IPS DF 4.7 (cell line): ENCODE results near the gene CCL24.
"Not testable (repeated sequence)": the region's sequence is repeated elsewhere in the genome, so short reads cannot be mapped to it uniquely, and the experiment has no call there.

Experiments used
- DNase-seq: peaks from one replicate; pipeline ENCODE4 v3.0.0-alpha.2; 2013; ENCODE audit warnings: low spot score; ENCODE audit errors: extremely low read depth

The CCL24 gene

GRCh38 chr7:75819711-75820110 is 6.1 kb upstream of the CCL24 start:
- no peak for DNase-seq

GRCh38 chr7:75818472-75818871 is 4.9 kb upstream of the CCL24 start:
- no peak for DNase-seq

- DNase-seq: no peak
These were observed 3.5 kb upstream of the CCL24 start for GRCh38 chr7:75817116-75817515.

- no peak for DNase-seq
These were observed 1.9 kb upstream of the CCL24 start for GRCh38 chr7:75815418-75816064.

GRCh38 chr7:75814407-75814947 is 871 bp upstream of the CCL24 start:
- DNase-seq: no peak

GRCh38 chr7:75813084-75813483 is 522 bp downstream of the CCL24 start:
- DNase-seq: no peak

GRCh38 chr7:75811894-75812678 is 1.5 kb downstream of the CCL24 start:
- no peak for DNase-seq

- no peak for DNase-seq
These were observed 4.2 kb downstream of the CCL24 start for GRCh38 chr7:75809396-75809795.

GRCh38 chr7:75808106-75808505 is 5.5 kb downstream of the CCL24 start:
- no peak for DNase-seq

- DNase-seq: no peak
These were observed 6.2 kb downstream of the CCL24 start for GRCh38 chr7:75807452-75807851.

- DNase-seq: no peak
These were observed 6.9 kb downstream of the CCL24 start for GRCh38 chr7:75806560-75807307.

GRCh38 chr7:75804705-75805104 is 8.9 kb downstream of the CCL24 start:
- no peak for DNase-seq

- no peak for DNase-seq
These were observed 9.6 kb downstream of the CCL24 start for GRCh38 chr7:75804004-75804403.

- no peak for DNase-seq
These were observed 11.1 kb downstream of the CCL24 start for GRCh38 chr7:75802552-75802821.

GRCh38 chr7:75798770-75799169 is 14.8 kb downstream of the CCL24 start:
- DNase-seq: no peak

GRCh38 chr7:75796420-75796819 is 17.2 kb downstream of the CCL24 start:
- no peak for DNase-seq

- DNase-seq: no peak
These were observed 17.7 kb downstream of the CCL24 start for GRCh38 chr7:75795831-75796285.

- no peak for DNase-seq
These were observed 19.9 kb downstream of the CCL24 start for GRCh38 chr7:75793676-75794075.

- DNase-seq: not testable (repeated sequence)
These were observed 21.0 kb downstream of the CCL24 start for GRCh38 chr7:75792567-75792966.

- DNase-seq: no peak
These were observed 24.2 kb downstream of the CCL24 start for GRCh38 chr7:75789361-75789924.

GRCh38 chr7:75788154-75788847 is 25.3 kb downstream of the CCL24 start:
- not testable (repeated sequence) for DNase-seq
